ENCODE results near the gene PIAS4. TPM values are rescaled to one million over a fixed set of nuclear protein-coding genes. Genes with fewer than 3 reads are reported as not detected.
"Not testable (repeated sequence)": the region's sequence is repeated elsewhere in the genome, so short reads cannot be mapped to it uniquely, and the experiment has no call there.

PIAS4 gene
- total RNA-seq, 4 donors from 2014 or later, result 10.6 to 21.6 (median 11.2) TPM

- no peak for ATAC-seq (ENCODE audit: low FRiP score)
- no peak for TF ChIP-seq CTCF (IDR thresholded peaks at IDR 0.05)
- DNase-seq (ENCODE audit: low spot score), result no peak
Observed at GRCh38 chr19:4010808-4011110, 3.2 kb downstream of the PIAS4 start.

GRCh38 chr19:4011430-4011829, 3.9 kb downstream of the PIAS4 start:
- DNase-seq (ENCODE audit: low spot score); ATAC-seq (ENCODE audit: low FRiP score): not testable (repeated sequence)

- no peak for TF ChIP-seq CTCF (IDR thresholded peaks at IDR 0.05)
- DNase-seq (ENCODE audit: low spot score) (no peak), ATAC-seq (ENCODE audit: low FRiP score) (no peak)
Observed at GRCh38 chr19:4012092-4012974, 4.8 kb downstream of the PIAS4 start.

GRCh38 chr19:4012975-4013634, 5.6 kb downstream of the PIAS4 start:
- DNase-seq (ENCODE audit: low spot score) (no peak), ATAC-seq (ENCODE audit: low FRiP score) (no peak)
- no peak for TF ChIP-seq CTCF (IDR thresholded peaks at IDR 0.05)

- DNase-seq (ENCODE audit: low spot score) (no peak), ATAC-seq (ENCODE audit: low FRiP score) (no peak)
- TF ChIP-seq CTCF (IDR thresholded peaks at IDR 0.05), result no peak
Observed at GRCh38 chr19:4013886-4014540, 6.5 kb downstream of the PIAS4 start.

GRCh38 chr19:4014541-4015491, 7.3 kb downstream of the PIAS4 start:
- TF ChIP-seq CTCF (IDR thresholded peaks at IDR 0.05), result no peak
- ATAC-seq (ENCODE audit: low FRiP score) (no peak), DNase-seq (ENCODE audit: low spot score) (no peak)
